K562 (cell line): ENCODE measurements around the gene KRTAP19-8. TPM values are rescaled to one million over a fixed set of nuclear protein-coding genes. Genes with fewer than 3 reads are reported as not detected.

Experiments
- ATF2 ChIP-seq: sonication (generic); formaldehyde crosslinking; IDR thresholded peaks from 2 replicates; pipeline ENCODE4 v1.8.1; 2022; ENCODE audit warnings: missing genetic modification reagents
- ATF3 ChIP-seq, 2 experiments: fragments of 450-650 bp in 1 of 2; sonication (generic) in 1 of 2; formaldehyde crosslinking in 1 of 2; IDR thresholded peaks in 1 of 2; conservative IDR thresholded peaks in 1 of 2; 2 replicates each; pipeline versions ENCODE4 v1.6.1 to v1.8.1; 2016 to 2023; ENCODE audit warnings: mild to moderate bottlenecking in 2 of 2, moderate library complexity in 2 of 2, inconsistent platforms in 1 of 2, missing genetic modification reagents in 1 of 2
- NFE2 ChIP-seq: IDR thresholded peaks from 2 replicates; pipeline ENCODE4 v1.6.1; 2014; ENCODE audit warnings: antibody characterized with exemption, low read depth
- polyA plus RNA-seq, 8 experiments: library from polyadenylated mRNA; depleted of rRNA in 4 of 8; stranded (reverse) in 5 of 8; unstranded in 3 of 8; fragments of >200 nt; fragmentation: Nextera tagmentation in 2 of 8; fragmentation: Illumina TruSeq in 1 of 8; extraction: Ambion mirVana in 2 of 8; extraction: Trizol in 1 of 8; gene quantifications; 2 replicates each; pipeline versions ENCODE4 v1.2.1 to v1.2.3, GENCODE V29; 2011 to 2014; ENCODE audit warnings: inconsistent platforms in 1 of 8, missing spikeins in 1 of 8
- total RNA-seq, 7 experiments: library from RNA; depleted of rRNA in 6 of 7; stranded (reverse); fragments of >200 nt in 6 of 7; fragmentation: Illumina TruSeq in 2 of 7; extraction: Trizol in 2 of 7; gene quantifications; 2 replicates each; pipeline versions ENCODE4 v1.2.1 to v1.2.3, GENCODE V29; 2011 to 2021; ENCODE audit warnings: low replicate concordance in 1 of 7
- TF ChIP-seq, protein P1 (sequence below): sonication (generic); formaldehyde crosslinking; IDR thresholded peaks from 2 replicates; pipeline ENCODE4 v1.8.0; 2022; ENCODE audit warnings: missing genetic modification reagents, mild to moderate bottlenecking, moderate library complexity, borderline replicate concordance
- TF ChIP-seq, protein P2 (sequence below): fragments of 250-450 bp; sonication (Bioruptor Pico); IDR thresholded peaks from 2 replicates; pipeline ENCODE4 v1.4.0; 2020; ENCODE audit warnings: borderline replicate concordance
- TF ChIP-seq, protein P3 (sequence below), 2 experiments: fragments of 450-650 bp in 1 of 2; sonication (generic) in 1 of 2; formaldehyde crosslinking; conservative IDR thresholded peaks; 2 replicates each; pipeline versions ENCODE4 v1.4.0 to v1.8.1; 2020 to 2022; ENCODE audit warnings: mild to moderate bottlenecking in 1 of 2, missing genetic modification reagents in 1 of 2
- TF ChIP-seq, protein P4 (sequence below): fragments of 450-650 bp; formaldehyde crosslinking; IDR thresholded peaks from 2 replicates; pipeline ENCODE4 v1.4.0; 2020; ENCODE audit warnings: mild to moderate bottlenecking, moderate library complexity

The KRTAP19-8 gene
- total and polyA plus RNA-seq, 9 of the 15 experiments (the other 6 are each of a cell fraction or from before 2014, with no cell fraction given), result not detected

- TF ChIP-seq, protein P1, sequence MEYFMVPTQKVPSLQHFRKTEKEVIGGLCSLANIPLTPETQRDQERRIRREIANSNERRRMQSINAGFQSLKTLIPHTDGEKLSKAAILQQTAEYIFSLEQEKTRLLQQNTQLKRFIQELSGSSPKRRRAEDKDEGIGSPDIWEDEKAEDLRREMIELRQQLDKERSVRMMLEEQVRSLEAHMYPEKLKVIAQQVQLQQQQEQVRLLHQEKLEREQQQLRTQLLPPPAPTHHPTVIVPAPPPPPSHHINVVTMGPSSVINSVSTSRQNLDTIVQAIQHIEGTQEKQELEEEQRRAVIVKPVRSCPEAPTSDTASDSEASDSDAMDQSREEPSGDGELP (CRISPR knock-in tag), result no peak
- TF ChIP-seq ATF3 (IDR thresholded peaks at IDR 0.05) (no peak), ATF3 (CRISPR knock-in tag; conservative IDR thresholded peaks at IDR 0.05) (no peak), ATF2 (CRISPR knock-in tag) (no peak), NFE2 (no peak)
- TF ChIP-seq, protein P2, sequence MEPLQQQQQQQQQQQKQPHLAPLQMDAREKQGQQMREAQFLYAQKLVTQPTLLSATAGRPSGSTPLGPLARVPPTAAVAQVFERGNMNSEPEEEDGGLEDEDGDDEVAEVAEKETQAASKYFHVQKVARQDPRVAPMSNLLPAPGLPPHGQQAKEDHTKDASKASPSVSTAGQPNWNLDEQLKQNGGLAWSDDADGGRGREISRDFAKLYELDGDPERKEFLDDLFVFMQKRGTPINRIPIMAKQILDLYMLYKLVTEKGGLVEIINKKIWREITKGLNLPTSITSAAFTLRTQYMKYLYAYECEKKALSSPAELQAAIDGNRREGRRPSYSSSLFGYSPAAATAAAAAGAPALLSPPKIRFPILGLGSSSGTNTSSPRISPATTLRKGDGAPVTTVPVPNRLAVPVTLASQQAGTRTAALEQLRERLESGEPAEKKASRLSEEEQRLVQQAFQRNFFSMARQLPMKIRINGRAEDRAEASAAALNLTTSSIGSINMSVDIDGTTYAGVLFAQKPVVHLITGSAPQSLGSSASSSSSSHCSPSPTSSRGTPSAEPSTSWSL (CRISPR knock-in tag), result no peak
- TF ChIP-seq, protein P3, sequence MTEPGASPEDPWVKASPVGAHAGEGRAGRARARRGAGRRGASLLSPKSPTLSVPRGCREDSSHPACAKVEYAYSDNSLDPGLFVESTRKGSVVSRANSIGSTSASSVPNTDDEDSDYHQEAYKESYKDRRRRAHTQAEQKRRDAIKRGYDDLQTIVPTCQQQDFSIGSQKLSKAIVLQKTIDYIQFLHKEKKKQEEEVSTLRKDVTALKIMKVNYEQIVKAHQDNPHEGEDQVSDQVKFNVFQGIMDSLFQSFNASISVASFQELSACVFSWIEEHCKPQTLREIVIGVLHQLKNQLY (CRISPR knock-in tag; conservative IDR thresholded peaks at IDR 0.05), result no peak
- TF ChIP-seq, protein P4, sequence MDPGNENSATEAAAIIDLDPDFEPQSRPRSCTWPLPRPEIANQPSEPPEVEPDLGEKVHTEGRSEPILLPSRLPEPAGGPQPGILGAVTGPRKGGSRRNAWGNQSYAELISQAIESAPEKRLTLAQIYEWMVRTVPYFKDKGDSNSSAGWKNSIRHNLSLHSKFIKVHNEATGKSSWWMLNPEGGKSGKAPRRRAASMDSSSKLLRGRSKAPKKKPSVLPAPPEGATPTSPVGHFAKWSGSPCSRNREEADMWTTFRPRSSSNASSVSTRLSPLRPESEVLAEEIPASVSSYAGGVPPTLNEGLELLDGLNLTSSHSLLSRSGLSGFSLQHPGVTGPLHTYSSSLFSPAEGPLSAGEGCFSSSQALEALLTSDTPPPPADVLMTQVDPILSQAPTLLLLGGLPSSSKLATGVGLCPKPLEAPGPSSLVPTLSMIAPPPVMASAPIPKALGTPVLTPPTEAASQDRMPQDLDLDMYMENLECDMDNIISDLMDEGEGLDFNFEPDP (CRISPR knock-in tag), result no peak
Observed at GRCh38 chr21:31064803-31065202, 26.5 kb upstream of the KRTAP19-8 start (continued).
